K562 (cell line): Measurements from ENCODE around the gene SOCS3. TPM values are rescaled to one million over a fixed set of nuclear protein-coding genes. Genes with fewer than 3 reads are reported as not detected.

Source experiments
- EGR1 ChIP-seq: fragments of 450-650 bp; conservative IDR thresholded peaks from 2 replicates; pipeline ENCODE4 v1.6.1; 2017; ENCODE audit warnings: mild to moderate bottlenecking
- GATAD2A ChIP-seq: fragments of 450-650 bp; IDR thresholded peaks from 2 replicates; pipeline ENCODE4 v1.6.1; 2017
- KDM4B ChIP-seq, 2 experiments: fragments of 450-650 bp in 1 of 2; sonication (generic) in 1 of 2; IDR thresholded peaks; 2 replicates each; pipeline ENCODE4 v1.6.1; 2016 to 2017; ENCODE audit warnings: borderline replicate concordance in 2 of 2, antibody characterized with exemption in 1 of 2, low read depth in 1 of 2, mild to moderate bottlenecking in 1 of 2
- KLF13 ChIP-seq: fragments of 450-650 bp; IDR thresholded peaks from 2 replicates; pipeline ENCODE4 v1.6.1; 2016; ENCODE audit warnings: missing genetic modification characterization, low read depth, mild to moderate bottlenecking, missing compliant biosample characterization, moderate library complexity, borderline replicate concordance
- NBN ChIP-seq: fragments of 450-650 bp; IDR thresholded peaks from 2 replicates; pipeline ENCODE4 v1.6.1; 2016; ENCODE audit warnings: low read depth, mild to moderate bottlenecking
- RHOXF2B ChIP-seq: fragments of 250-450 bp; sonication (Bioruptor Pico); conservative IDR thresholded peaks from 2 replicates; pipeline ENCODE4 v1.5.1; 2021
- SIN3B ChIP-seq: fragments of 450-650 bp; IDR thresholded peaks from 2 replicates; pipeline ENCODE4 v1.6.1; 2017; ENCODE audit warnings: low read depth, mild to moderate bottlenecking, moderate library complexity
- SREBF2 ChIP-seq: sonication (generic); formaldehyde crosslinking; IDR thresholded peaks from 2 replicates; pipeline ENCODE4 v1.4.0; 2020; ENCODE audit warnings: mild to moderate bottlenecking, missing genetic modification reagents
- U2AF2 ChIP-seq: fragments of 200-400 bp; formaldehyde crosslinking; optimal IDR thresholded peaks from 2 replicates; pipeline ENCODE3; 2017; ENCODE audit warnings: low read depth, mild to moderate bottlenecking, low read length
- ZKSCAN8 ChIP-seq: fragments of 200-800 bp; sonication (Bioruptor generic); IDR thresholded peaks from 2 replicates; pipeline ENCODE4 v1.6.1; 2016; ENCODE audit warnings: missing genetic modification characterization, missing compliant biosample characterization
- ZNF124 ChIP-seq: sonication (generic); formaldehyde crosslinking; IDR thresholded peaks from 2 replicates; pipeline ENCODE4 v1.8.1; 2022; ENCODE audit warnings: missing genetic modification reagents
- ZNF384 ChIP-seq: IDR thresholded peaks from 2 replicates; pipeline ENCODE4 v1.6.1; 2012; ENCODE audit warnings: low read depth, low read length, improper control_type of control experiment
- ZNF79 ChIP-seq: fragments of 250-450 bp; sonication (Bioruptor Pico); IDR thresholded peaks from 2 replicates; pipeline ENCODE4 v1.4.0; 2020; ENCODE audit warnings: low read depth, mild to moderate bottlenecking, moderate library complexity
- polyA plus RNA-seq, 8 experiments: library from polyadenylated mRNA; depleted of rRNA in 4 of 8; stranded (reverse) in 5 of 8; unstranded in 3 of 8; fragments of >200 nt; fragmentation: Nextera tagmentation in 2 of 8; fragmentation: Illumina TruSeq in 1 of 8; extraction: Ambion mirVana in 2 of 8; extraction: Trizol in 1 of 8; gene quantifications; 2 replicates each; pipeline versions ENCODE4 v1.2.1 to v1.2.3, GENCODE V29; 2011 to 2014; ENCODE audit warnings: inconsistent platforms in 1 of 8, missing spikeins in 1 of 8
- total RNA-seq, 7 experiments: library from RNA; depleted of rRNA in 6 of 7; stranded (reverse); fragments of >200 nt in 6 of 7; fragmentation: Illumina TruSeq in 2 of 7; extraction: Trizol in 2 of 7; gene quantifications; 2 replicates each; pipeline versions ENCODE4 v1.2.1 to v1.2.3, GENCODE V29; 2011 to 2021; ENCODE audit warnings: low replicate concordance in 1 of 7
- TF ChIP-seq, protein P1 (sequence below), 3 experiments: IDR thresholded peaks in 2 of 3; conservative IDR thresholded peaks in 1 of 3; 2 replicates each; pipeline ENCODE4 v1.5.1; 2011 to 2012; ENCODE audit warnings: low read length in 3 of 3, mild to moderate bottlenecking in 3 of 3, control low read depth in 2 of 3, improper control_type of control experiment in 1 of 3, inconsistent platforms in 1 of 3, low read depth in 1 of 3, mixed read lengths in 1 of 3, moderate library complexity in 1 of 3; ENCODE audit not compliant: insufficient read depth in 2 of 3
- TF ChIP-seq, protein P2 (sequence below): fragments of 200-600 bp; sonication (generic); IDR thresholded peaks from one replicate; pipeline ENCODE4 v1.6.1; 2012; ENCODE audit warnings: mild to moderate bottlenecking, low read depth, low read length, inconsistent platforms

The SOCS3 gene
- total and polyA plus RNA-seq, 9 of the 15 experiments (the other 6 are each of a cell fraction or from before 2014, with no cell fraction given), result 0.56 to 38.9 (median 13.7) TPM

DNA sequence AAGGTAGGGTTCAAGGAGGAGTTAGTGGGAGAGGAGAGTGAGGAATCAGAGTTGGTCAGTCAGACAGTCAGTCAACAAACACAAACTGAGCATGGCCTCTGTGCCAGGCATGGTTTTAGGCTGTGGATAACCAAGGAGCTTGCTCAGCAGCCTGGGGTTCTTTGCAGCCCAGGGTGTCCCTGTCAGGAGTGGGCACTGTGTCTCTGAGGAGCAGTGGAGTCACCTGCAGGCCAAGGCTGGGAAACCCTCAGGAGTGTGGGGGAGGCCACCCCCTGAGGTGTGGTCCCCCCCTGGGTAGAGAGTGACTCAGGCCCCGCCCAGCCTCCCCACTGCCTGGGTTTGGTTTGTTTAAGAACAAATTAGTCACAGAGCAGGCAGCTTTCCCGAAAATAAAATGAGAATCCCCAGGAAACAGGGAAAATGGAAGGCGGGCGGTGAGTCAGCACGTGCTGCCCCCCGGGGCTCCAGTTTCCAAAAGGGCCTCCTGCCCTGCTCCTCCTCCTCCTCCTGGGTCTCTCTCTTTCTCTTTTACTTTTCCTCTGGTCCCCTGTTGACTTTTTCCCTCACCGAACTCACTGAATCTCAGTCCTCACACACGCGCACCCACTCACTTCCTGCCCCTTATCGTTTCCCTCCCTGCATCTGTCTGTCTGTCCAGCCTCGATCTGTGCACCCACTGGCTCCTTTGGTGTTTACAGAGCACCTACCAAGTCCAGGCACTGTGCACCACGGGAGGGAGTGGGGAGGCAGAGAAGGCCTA lies 44.3 kb downstream of the SOCS3 start (continued):
- TF ChIP-seq KDM4B (IDR thresholded peaks at IDR 0.05; ENCODE audit: borderline replicate concordance in 2 of 2, low read depth in 1 of 2) (no peak), NBN (no peak), SIN3B (no peak), ZKSCAN8 (no peak), GATAD2A (0 out of 2 replicates have a peak, but pooled peaks have one; percentile 34), RHOXF2B (CRISPR knock-in tag) (no peak), EGR1 (peak; percentile 98), SREBF2 (CRISPR knock-in tag) (no peak), U2AF2 (no peak), ZNF79 (CRISPR knock-in tag) (no peak), ZNF124 (CRISPR knock-in tag) (no peak), KLF13 (tag) (no peak), ZNF384 (no peak)
- TF ChIP-seq, protein P1, sequence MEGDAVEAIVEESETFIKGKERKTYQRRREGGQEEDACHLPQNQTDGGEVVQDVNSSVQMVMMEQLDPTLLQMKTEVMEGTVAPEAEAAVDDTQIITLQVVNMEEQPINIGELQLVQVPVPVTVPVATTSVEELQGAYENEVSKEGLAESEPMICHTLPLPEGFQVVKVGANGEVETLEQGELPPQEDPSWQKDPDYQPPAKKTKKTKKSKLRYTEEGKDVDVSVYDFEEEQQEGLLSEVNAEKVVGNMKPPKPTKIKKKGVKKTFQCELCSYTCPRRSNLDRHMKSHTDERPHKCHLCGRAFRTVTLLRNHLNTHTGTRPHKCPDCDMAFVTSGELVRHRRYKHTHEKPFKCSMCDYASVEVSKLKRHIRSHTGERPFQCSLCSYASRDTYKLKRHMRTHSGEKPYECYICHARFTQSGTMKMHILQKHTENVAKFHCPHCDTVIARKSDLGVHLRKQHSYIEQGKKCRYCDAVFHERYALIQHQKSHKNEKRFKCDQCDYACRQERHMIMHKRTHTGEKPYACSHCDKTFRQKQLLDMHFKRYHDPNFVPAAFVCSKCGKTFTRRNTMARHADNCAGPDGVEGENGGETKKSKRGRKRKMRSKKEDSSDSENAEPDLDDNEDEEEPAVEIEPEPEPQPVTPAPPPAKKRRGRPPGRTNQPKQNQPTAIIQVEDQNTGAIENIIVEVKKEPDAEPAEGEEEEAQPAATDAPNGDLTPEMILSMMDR (IDR thresholded peaks at IDR 0.05 in 2 of 3, conservative IDR thresholded peaks at IDR 0.05 in 1 of 3; ENCODE audit: insufficient read depth in 2 of 3, low read depth in 1 of 3, low read length in 3 of 3), result peak; percentile 18 to 41 (median 28); a peak in 4 of 6 replicates
- TF ChIP-seq, protein P2, sequence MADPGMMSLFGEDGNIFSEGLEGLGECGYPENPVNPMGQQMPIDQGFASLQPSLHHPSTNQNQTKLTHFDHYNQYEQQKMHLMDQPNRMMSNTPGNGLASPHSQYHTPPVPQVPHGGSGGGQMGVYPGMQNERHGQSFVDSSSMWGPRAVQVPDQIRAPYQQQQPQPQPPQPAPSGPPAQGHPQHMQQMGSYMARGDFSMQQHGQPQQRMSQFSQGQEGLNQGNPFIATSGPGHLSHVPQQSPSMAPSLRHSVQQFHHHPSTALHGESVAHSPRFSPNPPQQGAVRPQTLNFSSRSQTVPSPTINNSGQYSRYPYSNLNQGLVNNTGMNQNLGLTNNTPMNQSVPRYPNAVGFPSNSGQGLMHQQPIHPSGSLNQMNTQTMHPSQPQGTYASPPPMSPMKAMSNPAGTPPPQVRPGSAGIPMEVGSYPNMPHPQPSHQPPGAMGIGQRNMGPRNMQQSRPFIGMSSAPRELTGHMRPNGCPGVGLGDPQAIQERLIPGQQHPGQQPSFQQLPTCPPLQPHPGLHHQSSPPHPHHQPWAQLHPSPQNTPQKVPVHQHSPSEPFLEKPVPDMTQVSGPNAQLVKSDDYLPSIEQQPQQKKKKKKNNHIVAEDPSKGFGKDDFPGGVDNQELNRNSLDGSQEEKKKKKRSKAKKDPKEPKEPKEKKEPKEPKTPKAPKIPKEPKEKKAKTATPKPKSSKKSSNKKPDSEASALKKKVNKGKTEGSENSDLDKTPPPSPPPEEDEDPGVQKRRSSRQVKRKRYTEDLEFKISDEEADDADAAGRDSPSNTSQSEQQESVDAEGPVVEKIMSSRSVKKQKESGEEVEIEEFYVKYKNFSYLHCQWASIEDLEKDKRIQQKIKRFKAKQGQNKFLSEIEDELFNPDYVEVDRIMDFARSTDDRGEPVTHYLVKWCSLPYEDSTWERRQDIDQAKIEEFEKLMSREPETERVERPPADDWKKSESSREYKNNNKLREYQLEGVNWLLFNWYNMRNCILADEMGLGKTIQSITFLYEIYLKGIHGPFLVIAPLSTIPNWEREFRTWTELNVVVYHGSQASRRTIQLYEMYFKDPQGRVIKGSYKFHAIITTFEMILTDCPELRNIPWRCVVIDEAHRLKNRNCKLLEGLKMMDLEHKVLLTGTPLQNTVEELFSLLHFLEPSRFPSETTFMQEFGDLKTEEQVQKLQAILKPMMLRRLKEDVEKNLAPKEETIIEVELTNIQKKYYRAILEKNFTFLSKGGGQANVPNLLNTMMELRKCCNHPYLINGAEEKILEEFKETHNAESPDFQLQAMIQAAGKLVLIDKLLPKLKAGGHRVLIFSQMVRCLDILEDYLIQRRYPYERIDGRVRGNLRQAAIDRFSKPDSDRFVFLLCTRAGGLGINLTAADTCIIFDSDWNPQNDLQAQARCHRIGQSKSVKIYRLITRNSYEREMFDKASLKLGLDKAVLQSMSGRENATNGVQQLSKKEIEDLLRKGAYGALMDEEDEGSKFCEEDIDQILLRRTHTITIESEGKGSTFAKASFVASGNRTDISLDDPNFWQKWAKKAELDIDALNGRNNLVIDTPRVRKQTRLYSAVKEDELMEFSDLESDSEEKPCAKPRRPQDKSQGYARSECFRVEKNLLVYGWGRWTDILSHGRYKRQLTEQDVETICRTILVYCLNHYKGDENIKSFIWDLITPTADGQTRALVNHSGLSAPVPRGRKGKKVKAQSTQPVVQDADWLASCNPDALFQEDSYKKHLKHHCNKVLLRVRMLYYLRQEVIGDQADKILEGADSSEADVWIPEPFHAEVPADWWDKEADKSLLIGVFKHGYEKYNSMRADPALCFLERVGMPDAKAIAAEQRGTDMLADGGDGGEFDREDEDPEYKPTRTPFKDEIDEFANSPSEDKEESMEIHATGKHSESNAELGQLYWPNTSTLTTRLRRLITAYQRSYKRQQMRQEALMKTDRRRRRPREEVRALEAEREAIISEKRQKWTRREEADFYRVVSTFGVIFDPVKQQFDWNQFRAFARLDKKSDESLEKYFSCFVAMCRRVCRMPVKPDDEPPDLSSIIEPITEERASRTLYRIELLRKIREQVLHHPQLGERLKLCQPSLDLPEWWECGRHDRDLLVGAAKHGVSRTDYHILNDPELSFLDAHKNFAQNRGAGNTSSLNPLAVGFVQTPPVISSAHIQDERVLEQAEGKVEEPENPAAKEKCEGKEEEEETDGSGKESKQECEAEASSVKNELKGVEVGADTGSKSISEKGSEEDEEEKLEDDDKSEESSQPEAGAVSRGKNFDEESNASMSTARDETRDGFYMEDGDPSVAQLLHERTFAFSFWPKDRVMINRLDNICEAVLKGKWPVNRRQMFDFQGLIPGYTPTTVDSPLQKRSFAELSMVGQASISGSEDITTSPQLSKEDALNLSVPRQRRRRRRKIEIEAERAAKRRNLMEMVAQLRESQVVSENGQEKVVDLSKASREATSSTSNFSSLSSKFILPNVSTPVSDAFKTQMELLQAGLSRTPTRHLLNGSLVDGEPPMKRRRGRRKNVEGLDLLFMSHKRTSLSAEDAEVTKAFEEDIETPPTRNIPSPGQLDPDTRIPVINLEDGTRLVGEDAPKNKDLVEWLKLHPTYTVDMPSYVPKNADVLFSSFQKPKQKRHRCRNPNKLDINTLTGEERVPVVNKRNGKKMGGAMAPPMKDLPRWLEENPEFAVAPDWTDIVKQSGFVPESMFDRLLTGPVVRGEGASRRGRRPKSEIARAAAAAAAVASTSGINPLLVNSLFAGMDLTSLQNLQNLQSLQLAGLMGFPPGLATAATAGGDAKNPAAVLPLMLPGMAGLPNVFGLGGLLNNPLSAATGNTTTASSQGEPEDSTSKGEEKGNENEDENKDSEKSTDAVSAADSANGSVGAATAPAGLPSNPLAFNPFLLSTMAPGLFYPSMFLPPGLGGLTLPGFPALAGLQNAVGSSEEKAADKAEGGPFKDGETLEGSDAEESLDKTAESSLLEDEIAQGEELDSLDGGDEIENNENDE, result no peak
